Activated CD8-positive, alpha-beta memory T cell treated with anti-CD3 and anti-CD28 coated beads, Interleukin-2, amount 50 U/mL, for 4 hours (primary cell): ENCODE results near the gene DOCK2.

ENCODE experiments used
- DNase-seq: peaks from one replicate; pipeline ENCODE4 v3.0.0-alpha.2; 2020

Gene DOCK2

GRCh38 chr5:170109059-170110031, 472.3 kb downstream of the DOCK2 start:
- DNase-seq, result no peak

DNA sequence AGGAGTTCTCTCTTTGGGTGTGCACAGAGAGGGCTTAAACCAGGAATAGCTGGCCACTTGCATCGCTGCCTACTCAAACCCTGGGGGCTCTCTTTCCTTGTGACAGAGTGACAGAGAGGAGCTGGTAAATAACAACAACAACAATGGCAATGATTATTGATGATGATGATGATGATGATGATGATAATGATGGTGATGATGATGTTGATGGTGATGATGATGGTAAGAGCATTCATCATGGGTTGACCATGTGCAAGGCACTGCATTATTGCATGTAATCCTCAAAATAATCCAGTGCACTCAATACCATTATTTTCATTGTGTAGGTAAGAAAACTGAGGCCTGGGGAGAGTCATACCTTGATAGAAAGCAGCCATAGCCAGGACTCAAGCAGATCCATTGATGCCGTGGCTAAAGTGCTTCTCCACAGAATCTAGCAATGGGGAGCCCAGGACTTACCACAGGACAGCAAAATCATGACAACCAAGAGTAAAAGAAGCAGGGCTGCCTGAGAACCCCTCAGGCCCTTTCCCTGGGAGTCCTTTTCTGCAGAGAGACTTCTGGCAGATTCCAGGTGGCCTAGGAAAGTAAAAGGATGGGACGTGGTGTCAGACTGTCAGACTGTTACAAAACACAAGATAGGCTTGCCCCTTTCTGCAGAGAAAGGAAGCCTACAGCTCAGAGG, 473.5 kb downstream of the DOCK2 start:
- DNase-seq, result no peak

DNA sequence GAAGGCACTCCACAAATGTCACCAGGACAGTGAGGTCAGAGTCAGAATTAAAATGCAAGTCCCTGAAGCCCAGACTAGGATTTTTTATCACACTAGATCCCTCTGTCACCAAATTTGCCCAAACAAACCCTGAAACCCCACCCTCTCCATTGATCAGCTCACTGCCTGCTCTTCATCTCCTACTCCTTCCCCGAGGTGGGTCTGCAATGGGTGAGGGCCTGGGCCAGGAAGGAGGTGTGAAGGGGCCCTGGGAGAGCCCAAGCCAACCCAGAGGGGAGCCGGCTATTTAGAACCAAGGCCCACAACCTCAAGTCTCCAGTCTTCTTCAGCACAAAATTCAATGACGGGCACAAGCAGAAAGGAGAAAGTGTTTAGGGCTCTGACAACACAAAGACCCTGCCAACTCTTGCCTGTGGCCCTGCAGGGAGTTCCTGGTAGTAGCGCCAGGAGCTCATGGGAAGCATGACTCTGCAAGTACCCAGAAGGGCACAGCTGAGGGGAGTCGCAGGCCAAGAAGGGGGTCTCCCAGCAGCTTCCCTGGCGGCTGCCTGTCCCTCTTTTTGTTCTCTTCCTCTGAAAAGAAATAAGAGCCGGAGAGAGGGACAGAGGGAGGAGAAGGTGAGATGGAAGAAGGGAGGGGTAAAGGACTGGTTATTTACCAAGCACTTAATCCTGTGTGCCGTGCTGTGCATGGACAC, 474.2 kb downstream of the DOCK2 start:
- no peak for DNase-seq

GRCh38 chr5:170112876-170113521, 475.9 kb downstream of the DOCK2 start:
- DNase-seq, result no peak

- DNase-seq, result no peak
Measured at GRCh38 chr5:170113522-170113900, 476.4 kb downstream of the DOCK2 start.

- DNase-seq, result no peak
Measured at GRCh38 chr5:170114271-170114670, 477.2 kb downstream of the DOCK2 start.

DNA sequence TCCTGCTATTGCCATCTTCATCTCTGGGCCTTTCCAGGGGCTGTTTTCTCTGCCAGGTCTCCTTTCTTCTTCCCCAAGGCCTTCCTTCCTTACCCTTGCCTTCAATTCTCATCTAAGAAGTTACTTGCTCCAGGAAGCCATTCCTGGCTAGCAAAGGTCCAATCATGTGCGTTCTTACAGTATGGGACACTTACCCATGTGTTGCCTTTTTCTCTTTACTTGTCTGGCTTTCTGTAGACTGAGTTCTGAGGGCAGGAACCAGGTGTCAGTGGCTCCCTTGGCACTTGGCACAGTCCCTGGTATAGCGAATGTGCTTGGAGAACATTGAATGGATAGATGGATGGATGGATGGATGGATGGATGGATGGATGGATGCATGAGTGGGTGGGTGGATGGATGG, 478.9 kb downstream of the DOCK2 start:
- DNase-seq, result no peak

- DNase-seq, result no peak
Measured at GRCh38 chr5:170117736-170118135, 480.7 kb downstream of the DOCK2 start.

DNA sequence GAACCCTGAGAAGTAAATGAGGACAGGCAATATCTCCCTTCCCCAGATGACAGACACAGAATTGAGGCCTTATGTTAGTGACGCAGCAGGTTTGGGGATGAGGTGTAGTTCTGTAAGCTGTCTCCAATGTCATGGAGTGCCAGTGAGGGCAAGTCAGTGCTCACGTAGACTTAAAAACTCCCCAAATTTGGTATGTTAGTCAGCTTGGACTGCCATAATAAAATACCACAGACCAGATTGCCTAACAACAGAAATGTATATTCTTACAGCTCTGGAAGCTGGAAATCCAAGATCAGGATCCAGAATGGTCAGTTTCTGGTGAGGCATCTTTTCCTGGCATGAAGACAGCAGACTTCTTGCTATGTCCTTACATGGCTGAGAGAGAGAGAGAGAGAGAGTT, 483.5 kb downstream of the DOCK2 start:
- DNase-seq, result no peak

DNA sequence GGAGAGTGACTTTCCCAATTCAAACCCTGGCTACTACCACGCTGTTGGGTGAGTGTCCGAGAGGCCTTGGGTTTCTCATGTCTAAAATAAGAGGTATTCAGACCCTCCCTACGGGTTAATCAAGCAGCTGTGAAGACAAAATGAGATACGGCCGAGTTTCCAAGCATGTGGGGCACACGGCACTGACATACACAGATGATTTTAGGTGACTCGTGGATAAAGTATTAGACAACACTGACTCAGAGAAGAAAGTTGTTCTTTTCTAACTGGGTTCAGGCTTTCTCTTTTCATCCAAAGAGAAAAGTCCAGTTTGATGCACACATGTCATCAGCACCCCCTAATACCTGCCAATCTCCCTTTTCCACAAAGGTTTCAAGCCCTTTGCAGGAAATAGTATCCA, 484.2 kb downstream of the DOCK2 start:
- no peak for DNase-seq

GRCh38 chr5:170126061-170126460, 489.0 kb downstream of the DOCK2 start:
- no peak for DNase-seq

- DNase-seq, result no peak
Measured at GRCh38 chr5:170126626-170127025, 489.6 kb downstream of the DOCK2 start.

GRCh38 chr5:170131235-170131634, 494.2 kb downstream of the DOCK2 start:
- no peak for DNase-seq

- DNase-seq, result no peak
Measured at GRCh38 chr5:170132269-170132975, 495.3 kb downstream of the DOCK2 start.
